H7 (cell line): ENCODE data around the gene TMEM72. TPM values are rescaled to one million over a fixed set of nuclear protein-coding genes. Genes with fewer than 3 reads are reported as not detected.

Source experiments
- DNase-seq: peaks from one replicate; pipeline ENCODE4 v3.0.0; 2012
- H3K27me3 ChIP-seq: 2 replicates; pipeline ENCODE4 v1.6.0; 2011; ENCODE audit warnings: mild to moderate bottlenecking, low read length; ENCODE audit not compliant: control insufficient read depth, insufficient read depth
- H3K36me3 ChIP-seq: replicated peaks from 2 replicates; pipeline ENCODE4 v1.5.1; 2011; ENCODE audit warnings: low read length; ENCODE audit not compliant: control insufficient read depth, insufficient read depth
- H3K4me3 ChIP-seq: 2 replicates; pipeline ENCODE4 v1.5.1; 2011; ENCODE audit warnings: low read depth, mild to moderate bottlenecking, control low read depth, low read length, moderate library complexity; ENCODE audit not compliant: insufficient read depth
- total RNA-seq: library from RNA; depleted of rRNA; stranded (reverse); fragments of >200 nt; shearing (Covaris generic); gene quantifications from 2 replicates; pipeline ENCODE4 v1.2.3, GENCODE V29; 2014; rRNA removed

TMEM72 gene
- total RNA-seq, 1 experiment from 2014 or later: not detected

- no peak for DNase-seq
- Histone ChIP-seq H3K36me3 (no peaks in the 10 kb centered on the region; the same call in none of the 2 replicates), H3K4me3 (no peak overlapping the region), H3K27me3 (no peaks in the 10 kb centered on the region; the same call in none of the 2 replicates)
Observed at GRCh38 chr10:44983066-44983894, 72.1 kb downstream of the TMEM72 start.

GRCh38 chr10:44983895-44984278, 72.8 kb downstream of the TMEM72 start:
- Histone ChIP-seq H3K36me3 (no peaks in the 10 kb centered on the region; the same call in none of the 2 replicates), H3K27me3 (peaks cover 2% of the 10 kb centered on the region), H3K4me3 (no peak overlapping the region)
- no peak for DNase-seq

DNA sequence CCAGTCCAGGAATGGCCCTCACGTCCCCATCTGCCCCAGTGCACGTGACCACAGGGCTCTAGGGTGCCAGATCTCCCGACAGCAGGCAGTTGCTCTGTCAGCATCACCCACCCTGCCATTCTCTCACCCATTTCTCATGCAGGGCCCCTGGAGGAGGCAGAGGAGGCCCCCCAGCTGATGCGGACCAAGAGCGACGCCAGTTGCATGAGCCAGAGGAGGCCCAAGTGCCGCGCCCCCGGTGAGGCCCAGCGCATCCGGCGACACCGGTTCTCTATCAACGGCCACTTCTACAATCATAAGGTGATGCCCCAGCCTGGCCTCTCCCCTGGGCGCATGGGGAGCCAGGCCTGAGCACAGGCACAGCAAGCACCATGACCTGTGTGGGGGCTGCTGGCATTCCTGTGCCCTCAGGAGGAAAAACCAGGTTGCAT, 73.5 kb downstream of the TMEM72 start:
- no peak for DNase-seq
- H3K36me3 ChIP-seq: no peaks in the 10 kb centered on the region; the same call in none of the 2 replicates
- H3K27me3 ChIP-seq: peaks cover 2% of the 10 kb centered on the region
- no peak overlapping the region for H3K4me3 ChIP-seq

- no peak for DNase-seq
- no peaks in the 10 kb centered on the region; the same call in none of the 2 replicates for H3K36me3 ChIP-seq
- peaks cover 2% of the 10 kb centered on the region; the same call in 1 of the 2 replicates for H3K27me3 ChIP-seq
- H3K4me3 ChIP-seq: no peak overlapping the region
Observed at GRCh38 chr10:44985175-44985681, 74.1 kb downstream of the TMEM72 start.

GRCh38 chr10:44986179-44986578, 75.0 kb downstream of the TMEM72 start:
- peaks cover 2% of the 10 kb centered on the region; the same call in 1 of the 2 replicates for H3K27me3 ChIP-seq
- no peak overlapping the region for H3K4me3 ChIP-seq
- H3K36me3 ChIP-seq: no peaks in the 10 kb centered on the region; the same call in none of the 2 replicates
- no peak for DNase-seq

Other genes starting within 250 kb of the TMEM72 start
- 9.1 and 13.6 TPM in 2 replicates for gene RASSF4, start 48.5 kb downstream of the TMEM72 start, total RNA-seq
- 0.28 and 1.2 TPM in 2 replicates for gene DEPP1, start 67.5 kb downstream of the TMEM72 start, total RNA-seq
- gene ZNF22, start 89.6 kb downstream of the TMEM72 start, total RNA-seq: 20.2 and 23.1 TPM in 2 replicates